Fibroblast of lung (primary cell): ENCODE data around the gene DZIP1L. TPM values are rescaled to one million over a fixed set of nuclear protein-coding genes. Genes with fewer than 3 reads are reported as not detected.
A peak's percentile ranks its signal among the peaks of the same experiment; 100 is the strongest.

ENCODE experiments used
- DNase-seq, 2 donors: peaks; one replicate each; pipeline versions ENCODE4 v3.0.0 to v3.0.0-alpha.2; 2010; ENCODE audit warnings: low read depth in 2 of 2
- H2AFZ ChIP-seq: 2 replicates; pipeline ENCODE4 v1.5.1; 2012; ENCODE audit warnings: low read length, control low read depth, inconsistent platforms
- H3K27ac ChIP-seq: 2 replicates; pipeline ENCODE4 v1.5.1; 2011; ENCODE audit warnings: low read length, control low read depth; ENCODE audit not compliant: insufficient read depth
- H3K27me3 ChIP-seq: 2 replicates; pipeline ENCODE4 v1.5.1; 2011; ENCODE audit warnings: mild to moderate bottlenecking, low read length; ENCODE audit not compliant: control insufficient read depth, insufficient read depth
- H3K36me3 ChIP-seq: 2 replicates; pipeline ENCODE4 v1.5.1; 2011; ENCODE audit warnings: low read length; ENCODE audit not compliant: control insufficient read depth, insufficient read depth
- H3K4me1 ChIP-seq: 2 replicates; pipeline ENCODE4 v1.5.1; 2011; ENCODE audit warnings: low read length; ENCODE audit not compliant: control insufficient read depth, insufficient read depth; ENCODE audit errors: extremely low read depth
- H3K4me2 ChIP-seq: 2 replicates; pipeline ENCODE4 v1.5.1; 2011; ENCODE audit warnings: low read length, control low read depth; ENCODE audit not compliant: insufficient read depth; ENCODE audit errors: extremely low read depth
- H3K4me3 ChIP-seq, 4 experiments: fragments of 200-600 bp in 1 of 4; sonication (generic) in 1 of 4; replicated peaks in 1 of 4; 2 replicates each; pipeline ENCODE4 v1.5.1; 2011 to 2016; ENCODE audit warnings: low read length in 4 of 4, low read depth in 3 of 4, mild to moderate bottlenecking in 3 of 4, control low read depth in 2 of 4, inconsistent platforms in 1 of 4, mixed read lengths in 1 of 4; ENCODE audit not compliant: insufficient read depth in 1 of 4; ENCODE audit errors: control extremely low read depth in 1 of 4
- H3K79me2 ChIP-seq: 2 replicates; pipeline ENCODE4 v1.5.1; 2012; ENCODE audit warnings: mild to moderate bottlenecking, low read length, inconsistent platforms; ENCODE audit not compliant: control insufficient read depth, insufficient read depth
- H3K9ac ChIP-seq: 2 replicates; pipeline ENCODE4 v1.5.1; 2011; ENCODE audit warnings: mild to moderate bottlenecking, low read length, control low read depth; ENCODE audit not compliant: insufficient read depth
- H3K9me3 ChIP-seq: 2 replicates; pipeline ENCODE4 v1.5.1; 2012; ENCODE audit warnings: low read depth, low read length; ENCODE audit not compliant: control insufficient read depth, insufficient read depth
- H4K20me1 ChIP-seq: 2 replicates; pipeline ENCODE4 v1.5.1; 2011; ENCODE audit warnings: low read length; ENCODE audit not compliant: control insufficient read depth, insufficient read depth; ENCODE audit errors: extremely low read depth
- EZH2 ChIP-seq: IDR thresholded peaks from 2 replicates; pipeline ENCODE4 v1.5.1; 2012; ENCODE audit warnings: low read length, control low read depth, mild to moderate bottlenecking; ENCODE audit errors: missing control alignments
- polyA plus RNA-seq, 2 donors: library from polyadenylated mRNA; depleted of rRNA in 1 of 2; stranded (reverse) in 1 of 2; unstranded in 1 of 2; fragments of >200 nt; gene quantifications; 2 replicates each; pipeline ENCODE4 v1.2.1, GENCODE V29; 2011 to 2012; ENCODE audit warnings: missing spikeins in 1 of 2
- total RNA-seq: library from RNA; depleted of rRNA; stranded (reverse); fragments of >200 nt; gene quantifications from 2 replicates; pipeline ENCODE4 v1.2.1, GENCODE V29; 2014
- TF ChIP-seq, protein P1 (sequence below), 2 donors: IDR thresholded peaks in 1 of 2; conservative IDR thresholded peaks in 1 of 2; 1 replicate in 1 of 2; 2 replicates in 1 of 2; pipeline ENCODE4 v1.5.1; 2011 to 2012; ENCODE audit warnings: low read length in 2 of 2, control low read depth in 1 of 2, inconsistent platforms in 1 of 2, low read depth in 1 of 2, mild to moderate bottlenecking in 1 of 2

The DZIP1L gene
- total and polyA plus RNA-seq, 2 donors (not counting 1 experiment from before 2014, with no cell fraction given), result 8.9 to 22.6 TPM

DNA sequence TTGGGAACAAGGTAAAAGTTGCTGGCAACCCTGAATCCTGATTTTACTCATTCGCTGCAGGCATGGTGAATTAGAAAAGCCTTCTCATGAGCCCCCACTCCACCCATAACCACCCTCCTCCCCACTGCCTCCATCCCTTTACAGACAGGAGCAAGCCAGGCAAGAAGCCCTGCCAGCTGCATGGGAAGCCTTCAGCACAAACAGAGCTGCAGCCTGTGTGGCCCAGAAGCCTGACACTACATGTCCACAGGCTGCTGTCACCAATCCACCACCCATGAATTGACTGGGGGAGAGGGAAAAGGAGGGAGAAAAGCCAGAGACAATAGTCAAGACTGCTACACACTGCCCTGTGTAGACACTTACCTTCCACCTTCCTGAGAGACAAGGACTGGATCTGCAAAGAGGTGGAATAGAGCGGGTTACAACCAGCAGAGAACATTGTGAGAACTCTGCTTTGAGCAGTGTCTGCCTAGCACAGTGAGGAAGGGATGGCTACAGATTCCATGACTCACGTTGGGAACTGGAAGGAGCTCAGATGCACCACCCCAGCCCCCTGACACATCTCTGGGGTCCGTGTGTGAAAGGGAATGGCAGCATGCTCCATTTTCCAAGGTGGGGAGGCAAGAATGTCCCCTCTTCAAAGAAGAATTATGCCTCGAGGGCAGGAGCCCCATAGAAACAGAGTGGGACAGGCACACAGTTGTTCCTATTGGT lies 33.9 kb downstream of the DZIP1L start:
- Histone ChIP-seq H3K36me3 (peaks cover 15% of the 10 kb centered on the region), H3K27ac (peak overlapping the region; percentile 85), H3K4me3 (peak overlapping the region in 2 of 4 experiments; percentile 37), H3K4me1 (peaks cover 36% of the 10 kb centered on the region), H4K20me1 (no peaks in the 10 kb centered on the region), H3K27me3 (no peaks in the 10 kb centered on the region), H2AFZ (no peak overlapping the region), H3K4me2 (peak overlapping the region; percentile 72), H3K9me3 (no peaks in the 10 kb centered on the region), H3K79me2 (no peaks in the 10 kb centered on the region), H3K9ac (no peak overlapping the region)
- TF ChIP-seq EZH2, result no peak
- DNase-seq, result peak; percentile 71 to 83

- Histone ChIP-seq H3K36me3 (peaks cover 13% of the 10 kb centered on the region), H3K4me1 (peaks cover 36% of the 10 kb centered on the region), H3K4me2 (no peak overlapping the region), H3K27me3 (no peaks in the 10 kb centered on the region), H3K4me3 (no peak overlapping the region), H3K27ac (no peak overlapping the region), H2AFZ (no peak overlapping the region), H3K79me2 (no peaks in the 10 kb centered on the region), H4K20me1 (no peaks in the 10 kb centered on the region), H3K9me3 (no peaks in the 10 kb centered on the region), H3K9ac (no peak overlapping the region)
- DNase-seq, result no peak
- TF ChIP-seq, protein P1, sequence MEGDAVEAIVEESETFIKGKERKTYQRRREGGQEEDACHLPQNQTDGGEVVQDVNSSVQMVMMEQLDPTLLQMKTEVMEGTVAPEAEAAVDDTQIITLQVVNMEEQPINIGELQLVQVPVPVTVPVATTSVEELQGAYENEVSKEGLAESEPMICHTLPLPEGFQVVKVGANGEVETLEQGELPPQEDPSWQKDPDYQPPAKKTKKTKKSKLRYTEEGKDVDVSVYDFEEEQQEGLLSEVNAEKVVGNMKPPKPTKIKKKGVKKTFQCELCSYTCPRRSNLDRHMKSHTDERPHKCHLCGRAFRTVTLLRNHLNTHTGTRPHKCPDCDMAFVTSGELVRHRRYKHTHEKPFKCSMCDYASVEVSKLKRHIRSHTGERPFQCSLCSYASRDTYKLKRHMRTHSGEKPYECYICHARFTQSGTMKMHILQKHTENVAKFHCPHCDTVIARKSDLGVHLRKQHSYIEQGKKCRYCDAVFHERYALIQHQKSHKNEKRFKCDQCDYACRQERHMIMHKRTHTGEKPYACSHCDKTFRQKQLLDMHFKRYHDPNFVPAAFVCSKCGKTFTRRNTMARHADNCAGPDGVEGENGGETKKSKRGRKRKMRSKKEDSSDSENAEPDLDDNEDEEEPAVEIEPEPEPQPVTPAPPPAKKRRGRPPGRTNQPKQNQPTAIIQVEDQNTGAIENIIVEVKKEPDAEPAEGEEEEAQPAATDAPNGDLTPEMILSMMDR (conservative IDR thresholded peaks at IDR 0.05 in 1 of 2, IDR thresholded peaks at IDR 0.05 in 1 of 2; ENCODE audit: low read depth in 1 of 2, low read length in 2 of 2), result no peak
- TF ChIP-seq EZH2, result no peak
These were observed 35.5 kb downstream of the DZIP1L start for GRCh38 chr3:138079901-138080300.

GRCh38 chr3:138078901-138079344 lies 36.5 kb downstream of the DZIP1L start:
- Histone ChIP-seq H3K27ac (peak overlapping the region; percentile 11), H3K9ac (no peak overlapping the region)

More at GRCh38 chr3:138078901-138079344, 36.5 kb downstream of the DZIP1L start:
- Histone ChIP-seq H2AFZ (no peak overlapping the region), H3K4me2 (no peak overlapping the region), H3K27me3 (no peaks in the 10 kb centered on the region), H3K4me1 (peaks cover 36% of the 10 kb centered on the region), H3K79me2 (no peaks in the 10 kb centered on the region), H4K20me1 (no peaks in the 10 kb centered on the region), H3K36me3 (peaks cover 11% of the 10 kb centered on the region), H3K4me3 (no peak overlapping the region), H3K9me3 (no peaks in the 10 kb centered on the region)
- TF ChIP-seq, protein P1 (conservative IDR thresholded peaks at IDR 0.05 in 1 of 2, IDR thresholded peaks at IDR 0.05 in 1 of 2; ENCODE audit: low read depth in 1 of 2, low read length in 2 of 2), result no peak
- no peak for TF ChIP-seq EZH2
- DNase-seq, result peak; percentile 85 to 97
